Measurements from ENCODE around the gene ACADVL. TPM values are rescaled to one million over a fixed set of nuclear protein-coding genes. Genes with fewer than 3 reads are reported as not detected.

The ACADVL gene
- polyA plus RNA-seq, 1 donor from 2014 or later, result 88.6 TPM

- H3K27ac Mint-ChIP-seq, result peak overlapping the region in 1 of 3 donors; percentile 11
- H3K9me3 Mint-ChIP-seq, result no peaks in the 10 kb centered on the region
- H3K4me3 Mint-ChIP-seq, result peak overlapping the region; percentile 21 to 79 (median 60)
- peaks cover 6% of the 10 kb centered on the region for H3K36me3 Mint-ChIP-seq
- H3K4me1 Mint-ChIP-seq, result peaks cover 24 to 29% (median 26%) of the 10 kb centered on the region in 3 donors
- H3K27me3 Mint-ChIP-seq, result no peaks in the 10 kb centered on the region
Observed at GRCh38 chr17:7232114-7232513, 12.4 kb downstream of the ACADVL start.

GRCh38 chr17:7233701-7234082 is 14.0 kb downstream of the ACADVL start:
- Mint-ChIP-seq H3K4me3 (peak overlapping the region; percentile 87 to 96 (median 91)), H3K27me3 (no peaks in the 10 kb centered on the region), H3K4me1 (peaks cover 25 to 30% (median 28%) of the 10 kb centered on the region in 3 donors), H3K9me3 (no peaks in the 10 kb centered on the region), H3K36me3 (peaks cover 6% of the 10 kb centered on the region), H3K27ac (peak overlapping the region; percentile 92 to 97 (median 95))

- no peaks in the 10 kb centered on the region for H3K9me3 Mint-ChIP-seq
- H3K4me3 Mint-ChIP-seq, result peak within 1 kb of the TSS; percentile 87 to 96 (median 91)
- no peaks in the 10 kb centered on the region for H3K27me3 Mint-ChIP-seq
- H3K4me1 Mint-ChIP-seq, result peaks cover 25 to 30% (median 28%) of the 10 kb centered on the region in 3 donors
- peaks cover 4% of the 10 kb centered on the region for H3K36me3 Mint-ChIP-seq
- peak within 1 kb of the TSS; percentile 92 to 97 (median 95) for H3K27ac Mint-ChIP-seq
Observed at GRCh38 chr17:7234083-7234951, 14.6 kb downstream of the ACADVL start, which contains the start of gene DVL2. DVL2 (minus strand) TSS chr17:7234517; CDS start chr17:7234262, 255 bp downstream.

- Mint-ChIP-seq H3K27me3 (no peaks in the 10 kb centered on the region), H3K4me1 (peaks cover 34 to 43% (median 40%) of the 10 kb centered on the region in 3 donors), H3K9me3 (no peaks in the 10 kb centered on the region), H3K27ac (peak overlapping the region in 1 of 3 donors; percentile 97), H3K4me3 (peak overlapping the region; percentile 27 to 89 (median 82)), H3K36me3 (peaks cover 8% of the 10 kb centered on the region)
Observed at GRCh38 chr17:7235693-7236665, 16.2 kb downstream of the ACADVL start.

GRCh38 chr17:7236808-7237207 is 17.1 kb downstream of the ACADVL start:
- H3K4me1 Mint-ChIP-seq, result peaks cover 40 to 51% (median 42%) of the 10 kb centered on the region in 3 donors

GRCh38 chr17:7237266-7237760 is 17.6 kb downstream of the ACADVL start:
- Mint-ChIP-seq H3K36me3 (peaks cover 8% of the 10 kb centered on the region), H3K9me3 (no peaks in the 10 kb centered on the region)

More at GRCh38 chr17:7236808-7237207, 17.1 kb downstream of the ACADVL start:
- Mint-ChIP-seq H3K27ac (peak overlapping the region; percentile 78 to 97 (median 87)), H3K9me3 (no peaks in the 10 kb centered on the region), H3K36me3 (peaks cover 8% of the 10 kb centered on the region), H3K27me3 (no peaks in the 10 kb centered on the region), H3K4me3 (peak overlapping the region; percentile 19 to 98 (median 92))

GRCh38 chr17:7237761-7238419 is 18.2 kb downstream of the ACADVL start:
- H3K36me3 Mint-ChIP-seq, result peaks cover 8% of the 10 kb centered on the region
- H3K4me3 Mint-ChIP-seq, result peak overlapping the region; percentile 87 to 98 (median 97)
- H3K4me1 Mint-ChIP-seq, result peaks cover 39 to 47% (median 45%) of the 10 kb centered on the region in 3 donors
- no peaks in the 10 kb centered on the region for H3K27me3 Mint-ChIP-seq
- peak overlapping the region; percentile 84 to 97 (median 87) for H3K27ac Mint-ChIP-seq
- no peaks in the 10 kb centered on the region for H3K9me3 Mint-ChIP-seq

More at GRCh38 chr17:7237266-7237760, 17.6 kb downstream of the ACADVL start:
- H3K4me1 Mint-ChIP-seq, result peaks cover 40 to 47% (median 42%) of the 10 kb centered on the region in 3 donors
- peak overlapping the region; percentile 87 to 98 (median 97) for H3K4me3 Mint-ChIP-seq
- peak overlapping the region; percentile 84 to 97 (median 87) for H3K27ac Mint-ChIP-seq
- H3K27me3 Mint-ChIP-seq, result no peaks in the 10 kb centered on the region

- H3K36me3 Mint-ChIP-seq, result peaks cover 8% of the 10 kb centered on the region
- no peaks in the 10 kb centered on the region for H3K9me3 Mint-ChIP-seq
- peak overlapping the region; percentile 87 to 98 (median 97) for H3K4me3 Mint-ChIP-seq
- peak overlapping the region; percentile 87 to 97 (median 96) for H3K27ac Mint-ChIP-seq
- no peaks in the 10 kb centered on the region for H3K27me3 Mint-ChIP-seq
- peaks cover 38 to 47% (median 39%) of the 10 kb centered on the region in 3 donors for H3K4me1 Mint-ChIP-seq
Observed at GRCh38 chr17:7238420-7239090, 18.8 kb downstream of the ACADVL start.

GRCh38 chr17:7239091-7240027 is 19.6 kb downstream of the ACADVL start, which contains the start of gene PHF23:
PHF23 (minus strand) TSS chr17:7239457; CDS start chr17:7239279, 178 bp downstream.
- Mint-ChIP-seq H3K4me1 (peaks cover 35 to 44% (median 35%) of the 10 kb centered on the region in 3 donors), H3K9me3 (no peaks in the 10 kb centered on the region), H3K36me3 (peaks cover 8% of the 10 kb centered on the region), H3K27ac (peak within 1 kb of the TSS; percentile 87 to 97 (median 96)), H3K27me3 (no peaks in the 10 kb centered on the region), H3K4me3 (peak within 1 kb of the TSS; percentile 87 to 98 (median 97))

GRCh38 chr17:7240375-7240774 is 20.6 kb downstream of the ACADVL start:
- Mint-ChIP-seq H3K27ac (peak overlapping the region; percentile 87 to 97 (median 96)), H3K9me3 (no peaks in the 10 kb centered on the region), H3K4me1 (peaks cover 26 to 38% (median 32%) of the 10 kb centered on the region in 3 donors), H3K27me3 (no peaks in the 10 kb centered on the region), H3K36me3 (peaks cover 8% of the 10 kb centered on the region), H3K4me3 (peak overlapping the region; percentile 87 to 98 (median 97))

- Mint-ChIP-seq H3K4me1 (peaks cover 27 to 39% (median 37%) of the 10 kb centered on the region in 3 donors), H3K27me3 (no peaks in the 10 kb centered on the region), H3K4me3 (peak overlapping the region; percentile 87 to 98 (median 97)), H3K36me3 (peaks cover 8% of the 10 kb centered on the region), H3K9me3 (no peaks in the 10 kb centered on the region), H3K27ac (peak overlapping the region; percentile 97 to 100 (median 99))
Observed at GRCh38 chr17:7241090-7241733, 21.5 kb downstream of the ACADVL start.
